Measurements from ENCODE around the gene MLANA. TPM values are rescaled to one million over a fixed set of nuclear protein-coding genes. Genes with fewer than 3 reads are reported as not detected.

The MLANA gene
- total and polyA plus RNA-seq, 4 donors, result 0.25 TPM; not detected in 3

- intact Hi-C loops (cut with DNase I), result no loop called here
- Histone ChIP-seq H3K27ac (ENCODE audit: low read depth in 1 of 2, low read length in 2 of 2) (no peak overlapping the region), H3K9me3 (ENCODE audit: control insufficient read depth, low read length) (no peaks in the 10 kb centered on the region), H3K36me3 (ENCODE audit: control insufficient read depth in 1 of 2, insufficient read depth in 2 of 2, low read length in 1 of 2) (peaks cover 0 to 1% of the 10 kb centered on the region in 2 donors), H3K27me3 (ENCODE audit: control insufficient read depth in 1 of 2, insufficient read depth in 2 of 2, low read length in 1 of 2) (no peaks in the 10 kb centered on the region), H3K4me1 (ENCODE audit: control insufficient read depth in 1 of 2, insufficient read depth in 2 of 2, low read length in 2 of 2) (no peaks in the 10 kb centered on the region), H3K4me3 (ENCODE audit: low read length in 2 of 2) (no peak overlapping the region)
- no peak for DNase-seq
- no peak for ATAC-seq (ENCODE audit: low FRiP score)
Observed at GRCh38 chr9:5850724-5851122, 40.0 kb upstream of the MLANA start.

GRCh38 chr9:5851445-5851844, 39.2 kb upstream of the MLANA start:
- H3K36me3 ChIP-seq (ENCODE audit: control insufficient read depth in 1 of 2, insufficient read depth in 2 of 2, low read length in 1 of 2), result peaks cover 0 to 1% of the 10 kb centered on the region in 2 donors
- H3K27ac ChIP-seq (ENCODE audit: low read depth in 1 of 2, low read length in 2 of 2), result no peak overlapping the region
- H3K27me3 ChIP-seq (ENCODE audit: control insufficient read depth in 1 of 2, insufficient read depth in 2 of 2, low read length in 1 of 2), result no peaks in the 10 kb centered on the region
- 91 to 93% methylated on average over 2 of the region's 2 CpGs for whole genome bisulfite sequencing, 2 donors
- ATAC-seq (ENCODE audit: low FRiP score), result no peak
- H3K9me3 ChIP-seq (ENCODE audit: control insufficient read depth, low read length), result no peaks in the 10 kb centered on the region
- no peaks in the 10 kb centered on the region for H3K4me1 ChIP-seq (ENCODE audit: control insufficient read depth in 1 of 2, insufficient read depth in 2 of 2, low read length in 2 of 2)
- no peak overlapping the region for H3K4me3 ChIP-seq (ENCODE audit: low read length in 2 of 2)
- intact Hi-C loops (cut with DNase I), result no loop called here
- DNase-seq, result no peak

DNA sequence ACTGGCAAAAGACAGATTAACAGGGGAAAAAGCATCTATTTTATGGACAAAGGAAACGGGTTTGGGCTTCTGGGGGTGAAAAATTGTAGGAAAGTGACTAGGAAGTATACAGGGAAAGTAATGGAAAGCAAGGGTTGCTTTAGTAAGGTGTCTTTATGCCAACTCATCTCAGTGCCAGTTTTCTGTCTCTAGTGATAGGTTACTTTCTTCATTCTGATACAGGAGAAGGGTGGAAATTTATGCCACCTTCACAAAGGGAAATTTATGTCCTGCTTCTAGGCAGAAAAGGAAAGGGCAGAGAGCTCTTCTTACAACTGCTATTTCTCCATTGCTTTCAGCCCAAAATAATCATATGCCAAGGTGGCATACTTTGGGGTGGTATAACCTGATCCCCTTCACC, 37.7 kb upstream of the MLANA start:
- Histone ChIP-seq H3K36me3 (ENCODE audit: control insufficient read depth in 1 of 2, insufficient read depth in 2 of 2, low read length in 1 of 2) (peaks cover 1 to 4% of the 10 kb centered on the region in 2 donors), H3K9me3 (ENCODE audit: control insufficient read depth, low read length) (no peaks in the 10 kb centered on the region), H3K27ac (ENCODE audit: low read depth in 1 of 2, low read length in 2 of 2) (no peak overlapping the region), H3K27me3 (ENCODE audit: control insufficient read depth in 1 of 2, insufficient read depth in 2 of 2, low read length in 1 of 2) (no peaks in the 10 kb centered on the region), H3K4me1 (ENCODE audit: control insufficient read depth in 1 of 2, insufficient read depth in 2 of 2, low read length in 2 of 2) (no peaks in the 10 kb centered on the region), H3K4me3 (ENCODE audit: low read length in 2 of 2) (no peak overlapping the region)
- intact Hi-C loops (cut with DNase I), result no loop called here
- 88 to 92% methylated on average over 1 of the region's 1 CpG for WGBS, 2 donors
- no peak for ATAC-seq (ENCODE audit: low FRiP score)
- no peak for DNase-seq

DNA sequence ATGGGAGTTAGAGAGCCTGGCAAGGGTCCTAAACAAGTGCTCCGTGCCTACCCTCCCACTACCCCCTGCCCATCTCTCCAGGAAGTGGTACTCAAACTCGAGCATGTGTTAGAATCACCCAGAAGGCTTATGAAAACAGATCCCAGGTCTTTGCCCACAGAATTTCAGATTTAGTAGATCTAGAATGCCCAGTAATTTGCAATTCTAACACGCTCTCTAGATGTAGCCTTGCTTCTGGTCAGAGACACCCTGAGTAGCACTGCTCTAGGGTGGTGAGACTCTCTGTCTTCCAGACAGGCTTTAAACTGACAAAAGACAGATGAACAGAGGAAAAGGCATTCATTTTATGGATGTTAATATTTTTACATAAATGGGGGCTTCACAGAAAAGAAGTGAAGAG, 37.1 kb upstream of the MLANA start:
- H3K27me3 ChIP-seq (ENCODE audit: control insufficient read depth in 1 of 2, insufficient read depth in 2 of 2, low read length in 1 of 2), result no peaks in the 10 kb centered on the region
- no peak overlapping the region for H3K4me3 ChIP-seq (ENCODE audit: low read length in 2 of 2)
- intact Hi-C loops (cut with DNase I), result no loop called here
- no peaks in the 10 kb centered on the region for H3K9me3 ChIP-seq (ENCODE audit: control insufficient read depth, low read length)
- DNase-seq, result no peak
- no peaks in the 10 kb centered on the region for H3K4me1 ChIP-seq (ENCODE audit: control insufficient read depth in 1 of 2, insufficient read depth in 2 of 2, low read length in 2 of 2)
- peaks cover 1 to 5% of the 10 kb centered on the region in 2 donors for H3K36me3 ChIP-seq (ENCODE audit: control insufficient read depth in 1 of 2, insufficient read depth in 2 of 2, low read length in 1 of 2)
- no peak for ATAC-seq (ENCODE audit: low FRiP score)
- H3K27ac ChIP-seq (ENCODE audit: low read depth in 1 of 2, low read length in 2 of 2), result no peak overlapping the region
- WGBS, 2 donors, result 55 to 60% methylated on average over 3 of the region's 3 CpGs

DNA sequence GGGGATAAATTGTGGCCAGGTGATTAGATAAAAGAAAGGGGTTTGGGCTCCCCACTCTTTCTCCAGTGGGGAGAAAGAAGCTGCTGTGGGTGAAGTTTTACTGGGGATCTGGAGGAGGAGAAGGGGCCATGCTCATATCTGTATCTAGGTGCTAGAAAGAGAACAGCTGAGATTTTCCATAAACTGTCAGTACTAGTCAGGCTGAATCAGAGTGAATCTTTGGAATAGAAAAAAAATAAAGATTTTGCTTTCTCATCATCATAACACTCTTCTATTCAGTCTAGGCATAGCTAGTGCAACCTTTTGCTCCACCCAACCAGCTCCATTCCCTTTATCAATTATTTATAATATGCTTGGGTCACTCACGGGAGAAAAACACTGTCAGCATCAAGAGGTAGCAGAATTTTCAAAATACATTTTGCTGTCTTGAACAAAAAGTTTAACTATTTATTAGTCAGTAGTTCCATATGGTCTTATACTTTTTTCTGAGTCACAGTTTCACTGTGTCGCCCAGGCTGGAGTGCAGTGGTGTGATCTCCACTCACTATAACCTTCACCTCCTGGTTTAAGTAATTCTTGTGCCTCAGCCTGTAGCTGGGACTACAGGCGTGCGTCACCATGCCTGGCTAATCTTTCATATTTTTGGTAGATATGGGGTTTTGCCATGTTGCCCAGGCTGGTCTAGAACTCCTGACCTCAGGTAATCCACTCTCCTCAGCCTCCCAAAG, 36.5 kb upstream of the MLANA start:
- 90 to 91% methylated on average over 4 of the region's 4 CpGs for WGBS, 2 donors
- H3K27ac ChIP-seq (ENCODE audit: low read depth in 1 of 2, low read length in 2 of 2), result no peak overlapping the region
- H3K4me3 ChIP-seq (ENCODE audit: low read length in 2 of 2), result no peak overlapping the region
- H3K27me3 ChIP-seq (ENCODE audit: control insufficient read depth in 1 of 2, insufficient read depth in 2 of 2, low read length in 1 of 2), result no peaks in the 10 kb centered on the region
- H3K36me3 ChIP-seq (ENCODE audit: control insufficient read depth in 1 of 2, insufficient read depth in 2 of 2, low read length in 1 of 2), result peaks cover 1 to 5% of the 10 kb centered on the region in 2 donors
- no peaks in the 10 kb centered on the region for H3K9me3 ChIP-seq (ENCODE audit: control insufficient read depth, low read length)
- ATAC-seq (ENCODE audit: low FRiP score) (no peak), DNase-seq (no peak)
- H3K4me1 ChIP-seq (ENCODE audit: control insufficient read depth in 1 of 2, insufficient read depth in 2 of 2, low read length in 2 of 2), result no peaks in the 10 kb centered on the region
- intact Hi-C loops (cut with DNase I), result no loop called here

- intact Hi-C loops (cut with DNase I), result no loop called here
- no peak overlapping the region for H3K4me3 ChIP-seq (ENCODE audit: low read length in 2 of 2)
- H3K27me3 ChIP-seq (ENCODE audit: control insufficient read depth in 1 of 2, insufficient read depth in 2 of 2, low read length in 1 of 2), result no peaks in the 10 kb centered on the region
- H3K27ac ChIP-seq (ENCODE audit: low read depth in 1 of 2, low read length in 2 of 2), result no peak overlapping the region
- H3K9me3 ChIP-seq (ENCODE audit: control insufficient read depth, low read length), result no peaks in the 10 kb centered on the region
- peaks cover 1 to 5% of the 10 kb centered on the region in 2 donors for H3K36me3 ChIP-seq (ENCODE audit: control insufficient read depth in 1 of 2, insufficient read depth in 2 of 2, low read length in 1 of 2)
- no peaks in the 10 kb centered on the region for H3K4me1 ChIP-seq (ENCODE audit: control insufficient read depth in 1 of 2, insufficient read depth in 2 of 2, low read length in 2 of 2)
- DNase-seq (no peak), ATAC-seq (ENCODE audit: low FRiP score) (no peak)
Observed at GRCh38 chr9:5857928-5858327, 32.8 kb upstream of the MLANA start.

- no peak overlapping the region for H3K27ac ChIP-seq (ENCODE audit: low read depth in 1 of 2, low read length in 2 of 2)
- no peaks in the 10 kb centered on the region for H3K4me1 ChIP-seq (ENCODE audit: control insufficient read depth in 1 of 2, insufficient read depth in 2 of 2, low read length in 2 of 2)
- no peak overlapping the region for H3K4me3 ChIP-seq (ENCODE audit: low read length in 2 of 2)
- H3K9me3 ChIP-seq (ENCODE audit: control insufficient read depth, low read length), result no peaks in the 10 kb centered on the region
- DNase-seq (no peak), ATAC-seq (ENCODE audit: low FRiP score) (no peak)
- intact Hi-C loops (cut with DNase I), result no loop called here
- H3K27me3 ChIP-seq (ENCODE audit: control insufficient read depth in 1 of 2, insufficient read depth in 2 of 2, low read length in 1 of 2), result no peaks in the 10 kb centered on the region
- peaks cover 1 to 5% of the 10 kb centered on the region in 2 donors for H3K36me3 ChIP-seq (ENCODE audit: control insufficient read depth in 1 of 2, insufficient read depth in 2 of 2, low read length in 1 of 2)
- 47 to 54% methylated on average over 3 of the region's 3 CpGs for WGBS, 2 donors
Observed at GRCh38 chr9:5858833-5859232, 31.9 kb upstream of the MLANA start.

DNA sequence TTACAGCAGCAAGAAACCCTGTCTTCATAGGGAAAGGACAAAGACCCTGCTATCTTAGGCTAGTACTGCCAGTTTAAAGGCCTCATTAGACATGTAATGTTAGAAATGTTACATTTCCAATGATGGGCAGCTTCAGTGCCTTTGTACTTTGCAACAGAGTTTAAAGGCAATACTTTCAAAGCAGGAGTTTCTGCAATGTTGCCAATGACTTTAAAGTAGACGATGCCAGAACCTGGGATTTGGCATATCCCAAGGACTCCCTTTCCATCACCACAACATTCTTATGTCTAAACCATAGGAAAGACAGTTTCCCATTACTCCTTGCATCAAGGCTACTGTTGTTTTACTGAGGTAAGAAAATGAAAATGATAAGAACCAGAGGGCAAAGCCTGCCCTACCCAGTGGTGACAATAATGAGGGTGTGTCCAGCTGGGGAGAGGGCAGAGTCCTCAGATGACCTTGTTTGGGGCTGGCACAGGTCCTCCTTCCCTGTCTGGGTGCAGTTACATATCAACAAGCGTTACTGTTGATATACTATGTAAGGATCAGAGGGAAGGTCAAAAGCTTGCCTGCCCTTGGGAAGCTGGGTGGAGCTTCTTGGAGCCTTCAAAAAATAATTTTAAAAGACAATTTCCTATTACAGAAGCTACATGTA, 27.5 kb upstream of the MLANA start:
- Histone ChIP-seq H3K36me3 (ENCODE audit: control insufficient read depth in 1 of 2, insufficient read depth in 2 of 2, low read length in 1 of 2) (no peaks in the 10 kb centered on the region), H3K4me3 (ENCODE audit: low read length in 2 of 2) (no peak overlapping the region), H3K27me3 (ENCODE audit: control insufficient read depth in 1 of 2, insufficient read depth in 2 of 2, low read length in 1 of 2) (no peaks in the 10 kb centered on the region), H3K4me1 (ENCODE audit: control insufficient read depth in 1 of 2, insufficient read depth in 2 of 2, low read length in 2 of 2) (no peaks in the 10 kb centered on the region), H3K27ac (ENCODE audit: low read depth in 1 of 2, low read length in 2 of 2) (no peak overlapping the region), H3K9me3 (ENCODE audit: control insufficient read depth, low read length) (no peaks in the 10 kb centered on the region)
- ATAC-seq (ENCODE audit: low FRiP score) (no peak), DNase-seq (no peak)
- intact Hi-C loops (cut with DNase I), result no loop called here
- 78% methylated on average over 2 of the region's 2 CpGs for WGBS, 2 donors

DNA sequence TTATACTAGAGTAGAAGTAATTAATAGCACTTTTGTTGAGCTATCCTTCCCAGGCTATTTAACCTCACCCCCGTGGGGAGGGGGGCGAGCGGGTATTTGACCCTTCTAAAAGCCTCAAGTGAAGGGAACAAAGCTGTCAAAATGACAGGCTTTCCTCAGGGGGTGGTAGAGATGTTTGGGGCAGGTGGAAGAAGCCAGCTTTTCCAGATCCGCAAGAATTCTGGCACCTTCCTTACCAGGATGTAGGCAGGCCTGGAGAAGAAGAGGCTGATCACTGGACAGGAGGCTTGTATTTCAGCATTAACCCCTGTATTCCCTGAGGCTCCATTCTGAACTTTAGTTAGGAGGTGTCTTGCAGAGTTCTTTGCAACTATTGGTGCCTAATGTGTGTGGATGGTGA, 26.2 kb upstream of the MLANA start:
- WGBS, 2 donors, result 80 to 83% methylated on average over 4 of the region's 4 CpGs

More for the DNA sequence above, 26.2 kb upstream of the MLANA start:
- H3K27ac ChIP-seq (ENCODE audit: low read depth in 1 of 2, low read length in 2 of 2), result no peak overlapping the region
- intact Hi-C loops (cut with DNase I), result no loop called here
- H3K4me3 ChIP-seq (ENCODE audit: low read length in 2 of 2), result no peak overlapping the region
- DNase-seq, result no peak
- no peaks in the 10 kb centered on the region for H3K4me1 ChIP-seq (ENCODE audit: control insufficient read depth in 1 of 2, insufficient read depth in 2 of 2, low read length in 2 of 2)
- no peak for ATAC-seq (ENCODE audit: low FRiP score)
- H3K36me3 ChIP-seq (ENCODE audit: control insufficient read depth in 1 of 2, insufficient read depth in 2 of 2, low read length in 1 of 2), result no peaks in the 10 kb centered on the region
- no peaks in the 10 kb centered on the region for H3K9me3 ChIP-seq (ENCODE audit: control insufficient read depth, low read length)
- H3K27me3 ChIP-seq (ENCODE audit: control insufficient read depth in 1 of 2, insufficient read depth in 2 of 2, low read length in 1 of 2), result no peaks in the 10 kb centered on the region
